HCT116 (cell line): ENCODE data around the gene GAB2. TPM values are rescaled to one million over a fixed set of nuclear protein-coding genes. Genes with fewer than 3 reads are reported as not detected.

ENCODE experiments used
- ATAC-seq: fragments of 200-7000 bp; cut with Tn5 transposase; 2 replicates; pipeline ENCODE4 v1.9.1; 2020; ENCODE audit warnings: mild to moderate bottlenecking, moderate library complexity
- BruUV-seq: library from RNA; stranded (reverse); fragments of 400-500 nt; replicated peaks from 2 replicates; lab custom pipeline; 2021; lab: Mats Ljungman, UMichigan
- CTCF ChIA-PET: fragments of 300-600 bp; sonication (Branson Sonifier 250); formaldehyde crosslinking; loops from one replicate; lab custom pipeline; 2021; ENCODE audit warnings: antibody characterized with exemption; lab: Charles Lee
- POLR2A ChIA-PET: fragments of 300-600, 350-600 bp; sonication (Branson Sonifier 250); formaldehyde crosslinking; loops from one replicate; lab custom pipeline; 2021; ENCODE audit warnings: antibody characterized with exemption; lab: Charles Lee
- RAD21 ChIA-PET, 2 experiments: fragments of 300-600 bp; sonication (Branson Sonifier 250); formaldehyde crosslinking; loops; one replicate each; lab custom pipeline; 2023; ENCODE audit warnings: low total read pairs in 2 of 2; ENCODE audit not compliant: uncharacterized antibody in 2 of 2, unreplicated experiment in 2 of 2, low non-redundant PET in 1 of 2; lab: Charles Lee
- DNase-seq: peaks from one replicate; pipeline ENCODE4 v3.0.0-alpha.2; 2010; ENCODE audit warnings: low read depth, low spot score
- H2AFZ ChIP-seq: fragments of 200-600 bp; shearing (Covaris generic), sonication (generic); 2 replicates; pipeline ENCODE4 v1.6.1; 2017; ENCODE audit warnings: low read depth, mixed run types, mixed read lengths, antibody characterized with exemption, low read length; ENCODE audit not compliant: poor library complexity, severe bottlenecking
- H3K27ac ChIP-seq: 2 replicates; pipeline ENCODE4 v1.5.1; 2012; ENCODE audit warnings: low read depth, low read length
- H3K27me3 ChIP-seq: fragments of 200-600 bp; sonication (generic); 2 replicates; pipeline ENCODE4 v1.6.1; 2016; ENCODE audit warnings: mixed run types, low read length, mixed read lengths; ENCODE audit not compliant: insufficient read depth
- H3K36me3 ChIP-seq, 2 experiments: fragments of 200-500 bp in 1 of 2; fragments of 200-600 bp in 1 of 2; sonication (Bioruptor generic) in 1 of 2; sonication (generic) in 1 of 2; 2 replicates each; pipeline versions ENCODE4 v1.5.1 to v1.6.1; 2014 to 2016; ENCODE audit warnings: low read length in 2 of 2, inconsistent platforms in 1 of 2, mixed read lengths in 1 of 2, mixed run types in 1 of 2; ENCODE audit not compliant: insufficient read depth in 2 of 2, control insufficient read depth in 1 of 2
- H3K4me1 ChIP-seq, 2 experiments: fragments of 200-600 bp in 1 of 2; sonication (generic) in 1 of 2; 2 replicates each; pipeline versions ENCODE4 v1.5.1 to v1.6.1; 2012 to 2017; ENCODE audit warnings: low read length in 2 of 2, inconsistent platforms in 1 of 2, mild to moderate bottlenecking in 1 of 2, mixed read lengths in 1 of 2, mixed run types in 1 of 2, moderate library complexity in 1 of 2; ENCODE audit not compliant: insufficient read depth in 2 of 2, control insufficient read depth in 1 of 2
- H3K4me2 ChIP-seq: fragments of 200-600 bp; sonication (generic); 2 replicates; pipeline ENCODE4 v1.6.1; 2017; ENCODE audit warnings: mixed run types, low read length, mixed read lengths
- H3K4me3 ChIP-seq, 2 experiments: fragments of 200-600 bp in 1 of 2; sonication (generic) in 1 of 2; replicated peaks in 1 of 2; 2 replicates each; pipeline ENCODE4 v1.5.1; 2011 to 2016; ENCODE audit warnings: low read length in 2 of 2, control low read depth in 1 of 2, low read depth in 1 of 2, mild to moderate bottlenecking in 1 of 2, mixed read lengths in 1 of 2, mixed run types in 1 of 2
- H3K79me2 ChIP-seq: fragments of 200-600 bp; sonication (generic); 2 replicates; pipeline ENCODE4 v1.6.1; 2017; ENCODE audit warnings: mild to moderate bottlenecking, mixed run types, low read length, moderate library complexity, mixed read lengths; ENCODE audit not compliant: insufficient read depth
- H3K9ac ChIP-seq: fragments of 200-600 bp; sonication (generic); 2 replicates; pipeline ENCODE4 v1.6.1; 2016; ENCODE audit warnings: low read length, mixed read lengths
- H3K9me2 ChIP-seq: fragments of 200-600 bp; sonication (generic), shearing (Covaris generic); 2 replicates; pipeline ENCODE4 v1.6.1; 2017; ENCODE audit warnings: mixed run types, mild to moderate bottlenecking, moderate library complexity; ENCODE audit not compliant: insufficient read depth
- H3K9me3 ChIP-seq, 2 experiments: fragments of 200-500 bp in 1 of 2; fragments of 200-600 bp in 1 of 2; sonication (Bioruptor generic) in 1 of 2; sonication (generic) in 1 of 2; 2 replicates each; pipeline ENCODE4 v1.6.1; 2014 to 2017; ENCODE audit warnings: low read length in 2 of 2, mixed read lengths in 2 of 2, inconsistent platforms in 1 of 2, low read depth in 1 of 2, mild to moderate bottlenecking in 1 of 2, mixed run types in 1 of 2, moderate library complexity in 1 of 2; ENCODE audit not compliant: control insufficient read depth in 1 of 2, insufficient read depth in 1 of 2
- H4K20me1 ChIP-seq: fragments of 200-600 bp; sonication (generic), shearing (Covaris generic); 2 replicates; pipeline ENCODE4 v1.6.1; 2017; ENCODE audit warnings: mixed run types, mild to moderate bottlenecking, moderate library complexity; ENCODE audit not compliant: insufficient read depth
- ZFX ChIP-seq: fragments of 450-650 bp; IDR thresholded peaks from 2 replicates; pipeline ENCODE4 v1.6.1; 2017
- ZNF274 ChIP-seq: fragments of 200-500 bp; sonication (Bioruptor generic); IDR thresholded peaks from 2 replicates; pipeline ENCODE4 v1.6.1; 2014; ENCODE audit warnings: mild to moderate bottlenecking, low read depth, low read length, inconsistent platforms
- intact Hi-C: fragments of 100-400 bp; cut with micrococcal nuclease; formaldehyde crosslinking; loops from 2 replicates; pipeline ENCODE4 v1.10.0; 2022
- total RNA-seq: library from RNA; stranded (reverse); gene quantifications from one replicate; pipeline ENCODE4 v1.2.1, GENCODE V29; 2021; ENCODE audit not compliant: unreplicated experiment
- TF ChIP-seq, protein P1 (sequence below): IDR thresholded peaks from 2 replicates; pipeline ENCODE4 v1.6.1; 2011; ENCODE audit warnings: mild to moderate bottlenecking, low read length, moderate library complexity; ENCODE audit not compliant: insufficient replicate concordance; ENCODE audit errors: extremely low read depth
- TF ChIP-seq, protein P2 (sequence below), 3 experiments: fragments of 200-600 bp in 1 of 3; sonication (generic) in 1 of 3; IDR thresholded peaks in 2 of 3; conservative IDR thresholded peaks in 1 of 3; 2 replicates each; pipeline ENCODE4 v1.5.1; 2012 to 2017; ENCODE audit warnings: low read depth in 2 of 3, low read length in 2 of 3, antibody characterized with exemption in 1 of 3, borderline replicate concordance in 1 of 3, control low read depth in 1 of 3, mild to moderate bottlenecking in 1 of 3, mixed read lengths in 1 of 3, mixed run types in 1 of 3, moderate library complexity in 1 of 3; ENCODE audit not compliant: insufficient read depth in 1 of 3

Gene GAB2
- total RNA-seq, 1 experiment from 2014 or later = 1.9 TPM

DNA sequence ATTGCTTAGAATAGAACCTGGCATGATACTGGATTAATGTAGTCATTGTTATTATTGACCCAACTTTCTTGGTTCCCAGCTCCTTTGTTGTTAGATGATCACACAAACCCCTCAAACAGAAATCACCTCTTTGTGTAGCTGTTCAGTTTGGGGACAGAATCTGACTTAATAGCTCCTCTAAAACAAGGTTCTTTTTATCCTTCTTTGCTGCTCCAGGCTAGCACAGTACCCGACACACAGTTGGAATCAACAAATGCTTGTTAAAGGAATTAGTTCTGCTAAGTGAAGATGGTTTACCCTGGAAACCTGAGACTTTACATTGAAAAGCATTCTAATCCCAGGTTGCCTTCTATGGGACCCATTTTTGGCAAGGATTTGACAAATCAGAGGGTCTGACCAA is 43.9 kb downstream of the GAB2 start:
- ChIA-PET CTCF (no interaction called here), RAD21 (no interaction called here)

More for the DNA sequence above, 43.9 kb downstream of the GAB2 start:
- Histone ChIP-seq H3K36me3 (no peaks in the 10 kb centered on the region), H3K4me1 (no peaks in the 10 kb centered on the region), H3K9me2 (no peaks in the 10 kb centered on the region), H3K79me2 (no peaks in the 10 kb centered on the region), H3K4me3 (no peak overlapping the region), H3K4me2 (no peak overlapping the region), H4K20me1 (no peaks in the 10 kb centered on the region), H3K9me3 (no peaks in the 10 kb centered on the region), H3K27ac (no peak overlapping the region), H2AFZ (no peak overlapping the region), H3K27me3 (no peaks in the 10 kb centered on the region), H3K9ac (no peak overlapping the region)
- DNase-seq = no peak
- no peak for ATAC-seq
- intact Hi-C loops = no loop called here
- TF ChIP-seq ZFX (no peak), ZNF274 (no peak)
- TF ChIP-seq, protein P1, sequence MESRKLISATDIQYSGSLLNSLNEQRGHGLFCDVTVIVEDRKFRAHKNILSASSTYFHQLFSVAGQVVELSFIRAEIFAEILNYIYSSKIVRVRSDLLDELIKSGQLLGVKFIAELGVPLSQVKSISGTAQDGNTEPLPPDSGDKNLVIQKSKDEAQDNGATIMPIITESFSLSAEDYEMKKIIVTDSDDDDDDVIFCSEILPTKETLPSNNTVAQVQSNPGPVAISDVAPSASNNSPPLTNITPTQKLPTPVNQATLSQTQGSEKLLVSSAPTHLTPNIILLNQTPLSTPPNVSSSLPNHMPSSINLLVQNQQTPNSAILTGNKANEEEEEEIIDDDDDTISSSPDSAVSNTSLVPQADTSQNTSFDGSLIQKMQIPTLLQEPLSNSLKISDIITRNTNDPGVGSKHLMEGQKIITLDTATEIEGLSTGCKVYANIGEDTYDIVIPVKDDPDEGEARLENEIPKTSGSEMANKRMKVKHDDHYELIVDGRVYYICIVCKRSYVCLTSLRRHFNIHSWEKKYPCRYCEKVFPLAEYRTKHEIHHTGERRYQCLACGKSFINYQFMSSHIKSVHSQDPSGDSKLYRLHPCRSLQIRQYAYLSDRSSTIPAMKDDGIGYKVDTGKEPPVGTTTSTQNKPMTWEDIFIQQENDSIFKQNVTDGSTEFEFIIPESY = no peak
- TF ChIP-seq, protein P2, sequence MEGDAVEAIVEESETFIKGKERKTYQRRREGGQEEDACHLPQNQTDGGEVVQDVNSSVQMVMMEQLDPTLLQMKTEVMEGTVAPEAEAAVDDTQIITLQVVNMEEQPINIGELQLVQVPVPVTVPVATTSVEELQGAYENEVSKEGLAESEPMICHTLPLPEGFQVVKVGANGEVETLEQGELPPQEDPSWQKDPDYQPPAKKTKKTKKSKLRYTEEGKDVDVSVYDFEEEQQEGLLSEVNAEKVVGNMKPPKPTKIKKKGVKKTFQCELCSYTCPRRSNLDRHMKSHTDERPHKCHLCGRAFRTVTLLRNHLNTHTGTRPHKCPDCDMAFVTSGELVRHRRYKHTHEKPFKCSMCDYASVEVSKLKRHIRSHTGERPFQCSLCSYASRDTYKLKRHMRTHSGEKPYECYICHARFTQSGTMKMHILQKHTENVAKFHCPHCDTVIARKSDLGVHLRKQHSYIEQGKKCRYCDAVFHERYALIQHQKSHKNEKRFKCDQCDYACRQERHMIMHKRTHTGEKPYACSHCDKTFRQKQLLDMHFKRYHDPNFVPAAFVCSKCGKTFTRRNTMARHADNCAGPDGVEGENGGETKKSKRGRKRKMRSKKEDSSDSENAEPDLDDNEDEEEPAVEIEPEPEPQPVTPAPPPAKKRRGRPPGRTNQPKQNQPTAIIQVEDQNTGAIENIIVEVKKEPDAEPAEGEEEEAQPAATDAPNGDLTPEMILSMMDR (IDR thresholded peaks at IDR 0.05 in 2 of 3, conservative IDR thresholded peaks at IDR 0.05 in 1 of 3; ENCODE audit: borderline replicate concordance in 1 of 3, insufficient read depth in 1 of 3, low read depth in 2 of 3, low read length in 2 of 3) = no peak
- POLR2A ChIA-PET = no interaction called here
- BruUV-seq = no TSS peak
